Lower leg skin (tissue), 3 donors: ENCODE measurements around the gene COG5.

ENCODE experiments used
- CTCF ChIP-seq, 3 donors: fragments of 450-650 bp; IDR thresholded peaks; one replicate each; pipeline ENCODE4 v1.5.1; 2016; ENCODE audit warnings: antibody characterized with exemption in 3 of 3, mild to moderate bottlenecking in 3 of 3, moderate library complexity in 2 of 3
- POLR2A ChIP-seq, 2 donors: fragments of 450-650 bp; IDR thresholded peaks; one replicate each; pipeline ENCODE4 v1.6.1; 2016 to 2017; ENCODE audit warnings: antibody characterized with exemption in 2 of 2, mild to moderate bottlenecking in 1 of 2, moderate library complexity in 1 of 2

DNA sequence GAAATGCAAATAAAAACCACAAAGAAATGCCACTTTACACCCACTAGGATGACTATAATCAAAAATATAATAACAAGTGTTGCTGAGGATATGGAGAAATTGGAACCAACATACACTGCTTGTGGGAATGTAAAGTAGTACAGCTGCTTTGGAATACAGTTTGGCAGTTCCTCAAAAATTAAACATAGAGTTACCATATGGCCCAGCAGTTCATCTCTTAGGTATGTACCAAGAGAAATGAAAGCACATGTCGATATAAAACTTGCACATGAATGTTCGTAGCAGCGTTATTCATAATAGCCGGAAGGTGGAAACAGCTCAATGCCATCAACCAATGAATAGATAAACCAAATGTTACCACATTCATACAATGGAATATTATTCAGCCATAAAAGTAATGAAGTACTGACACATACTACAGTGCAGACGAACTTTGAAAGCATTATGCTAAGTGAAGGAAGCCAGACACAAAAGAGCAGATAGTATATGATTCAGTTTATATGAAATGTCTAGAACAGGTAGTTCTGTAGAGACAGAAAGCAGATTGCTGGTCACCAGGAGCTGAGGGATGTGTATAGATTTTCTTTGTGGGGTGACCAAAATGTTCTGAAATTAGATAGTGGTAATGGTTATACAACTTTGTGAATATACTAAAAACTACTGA is 28.8 kb upstream of the COG5 start:
- TF ChIP-seq CTCF (IDR thresholded peaks at IDR 0.05) (no peak), POLR2A (IDR thresholded peaks at IDR 0.05) (no peak)
